Mesenchymal stem cell (in vitro differentiated cells and primary cell): ENCODE measurements around the gene GNA15.

Experiments used
- DNase-seq: peaks from one replicate; pipeline ENCODE4 v3.0.0-alpha.2; 2013
- H2AFZ ChIP-seq: one replicate; pipeline ENCODE4 v1.6.1; 2013; ENCODE audit warnings: low read depth, mild to moderate bottlenecking, control low read depth, inconsistent platforms, low read length, moderate library complexity
- H2AK5ac ChIP-seq: 2 replicates; pipeline ENCODE4 v1.6.1; 2013; ENCODE audit warnings: low read length, moderate library complexity, mild to moderate bottlenecking, inconsistent platforms; ENCODE audit not compliant: severe bottlenecking
- H2BK120ac ChIP-seq: one replicate; pipeline ENCODE4 v1.6.1; 2013; ENCODE audit warnings: low read depth, mild to moderate bottlenecking, inconsistent platforms, low read length, moderate library complexity
- H2BK12ac ChIP-seq, 2 experiments: one replicate each; pipeline ENCODE4 v1.6.1; 2013; ENCODE audit warnings: inconsistent platforms in 2 of 2, low read length in 2 of 2, mild to moderate bottlenecking in 2 of 2, moderate library complexity in 2 of 2, control low read depth in 1 of 2
- H2BK15ac ChIP-seq: one replicate; pipeline ENCODE4 v1.6.1; 2013; ENCODE audit warnings: mild to moderate bottlenecking, low read depth, inconsistent platforms; ENCODE audit not compliant: poor library complexity, severe bottlenecking
- H2BK5ac ChIP-seq: 2 replicates; pipeline ENCODE4 v1.6.1; 2013; ENCODE audit warnings: low read depth, mild to moderate bottlenecking, low read length, control low read depth, inconsistent platforms; ENCODE audit not compliant: poor library complexity, severe bottlenecking
- H3K14ac ChIP-seq, 2 experiments: one replicate each; pipeline ENCODE4 v1.6.1; 2013; ENCODE audit warnings: inconsistent platforms in 2 of 2, low read length in 2 of 2, control low read depth in 1 of 2, mild to moderate bottlenecking in 1 of 2, moderate library complexity in 1 of 2
- H3K18ac ChIP-seq, 2 experiments: one replicate each; pipeline ENCODE4 v1.6.1; 2013; ENCODE audit warnings: inconsistent platforms in 2 of 2, low read length in 2 of 2, control low read depth in 1 of 2, low read depth in 1 of 2, mild to moderate bottlenecking in 1 of 2
- H3K23ac ChIP-seq, 2 experiments: one replicate each; pipeline ENCODE4 v1.6.1; 2013; ENCODE audit warnings: inconsistent platforms in 2 of 2, low read length in 2 of 2, mild to moderate bottlenecking in 2 of 2, moderate library complexity in 2 of 2, control low read depth in 1 of 2
- H3K27ac ChIP-seq: 2 replicates; pipeline ENCODE4 v1.5.1; 2013; ENCODE audit warnings: mild to moderate bottlenecking, moderate library complexity, low read length, control low read depth, inconsistent platforms; ENCODE audit not compliant: poor library complexity, severe bottlenecking
- H3K27me3 ChIP-seq, 2 experiments: 2 replicates each; pipeline versions ENCODE4 v1.6.1 to v1.7.0; 2013; ENCODE audit warnings: low read length in 2 of 2, mild to moderate bottlenecking in 2 of 2, moderate library complexity in 2 of 2, control low read depth in 1 of 2, inconsistent platforms in 1 of 2; ENCODE audit not compliant: control insufficient read depth in 1 of 2, insufficient read depth in 1 of 2
- H3K36me3 ChIP-seq, 2 experiments: 2 replicates each; pipeline versions ENCODE4 v1.6.1 to v1.7.0; 2013; ENCODE audit warnings: low read length in 2 of 2, control low read depth in 1 of 2, inconsistent platforms in 1 of 2, low read depth in 1 of 2, mild to moderate bottlenecking in 1 of 2; ENCODE audit not compliant: insufficient read depth in 2 of 2, control insufficient read depth in 1 of 2
- H3K4ac ChIP-seq, 2 experiments: one replicate each; pipeline ENCODE4 v1.6.1; 2013; ENCODE audit warnings: inconsistent platforms in 2 of 2, low read length in 2 of 2, mild to moderate bottlenecking in 2 of 2, moderate library complexity in 2 of 2, control low read depth in 1 of 2, low read depth in 1 of 2
- H3K4me1 ChIP-seq: 2 replicates; pipeline ENCODE4 v1.6.1; 2013; ENCODE audit warnings: low read depth, low read length, control low read depth; ENCODE audit not compliant: control insufficient read depth, insufficient read depth
- H3K4me2 ChIP-seq: 2 replicates; pipeline ENCODE4 v1.6.1; 2013; ENCODE audit warnings: low read length, mild to moderate bottlenecking, inconsistent platforms; ENCODE audit not compliant: poor library complexity, severe bottlenecking
- H3K4me3 ChIP-seq, 2 experiments: 2 replicates each; pipeline versions ENCODE4 v1.5.1 to v1.7.0; 2013; ENCODE audit warnings: low read length in 2 of 2, mild to moderate bottlenecking in 2 of 2, control low read depth in 1 of 2, low read depth in 1 of 2; ENCODE audit not compliant: insufficient read depth in 1 of 2
- H3K79me1 ChIP-seq: replicated peaks from 2 replicates; pipeline ENCODE4 v1.6.1; 2013; ENCODE audit warnings: mild to moderate bottlenecking, control low read depth, low read length, inconsistent platforms; ENCODE audit not compliant: poor library complexity, severe bottlenecking
- H3K9ac ChIP-seq: 2 replicates; pipeline ENCODE4 v1.7.0; 2013; ENCODE audit warnings: mild to moderate bottlenecking, low read length, moderate library complexity
- H3K9me3 ChIP-seq: 2 replicates; pipeline ENCODE4 v1.7.0; 2013; ENCODE audit warnings: mild to moderate bottlenecking, low read length; ENCODE audit not compliant: control insufficient read depth
- H4K8ac ChIP-seq: one replicate; pipeline ENCODE4 v1.6.1; 2013; ENCODE audit warnings: inconsistent platforms, mild to moderate bottlenecking, low read length, moderate library complexity
- H4K91ac ChIP-seq: one replicate; pipeline ENCODE4 v1.6.1; 2013; ENCODE audit warnings: mild to moderate bottlenecking, low read length, inconsistent platforms
- WGBS: methylation state at CpG from one replicate; pipeline ENCODE4 v1.1.7; 2013; ENCODE audit warnings: mixed read lengths; 5-methylcytosine and 5-hydroxymethylcytosine counted together

The GNA15 gene

DNA sequence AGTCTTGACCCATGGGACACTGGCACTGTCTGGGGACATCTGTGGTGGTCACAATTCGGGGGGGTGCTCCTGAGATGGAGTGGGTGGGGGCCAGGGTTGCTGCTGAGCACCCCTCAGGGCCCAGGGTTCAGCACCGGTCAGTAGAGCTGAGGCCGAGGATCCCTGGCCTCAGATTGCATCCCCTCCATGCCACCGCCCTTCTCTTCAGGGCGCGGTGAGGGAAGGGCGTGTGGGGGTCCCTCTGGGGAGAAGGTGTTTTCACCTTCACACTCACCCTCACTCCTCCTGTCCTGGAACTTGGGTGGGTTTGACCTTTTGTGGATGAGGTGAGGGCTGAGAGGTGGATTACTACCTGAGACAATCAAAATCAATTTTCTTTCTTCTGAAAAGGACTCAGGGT lies 28.2 kb upstream of the GNA15 start:
- H3K14ac ChIP-seq, result no peak overlapping the region
- no peak overlapping the region for H2BK12ac ChIP-seq
- no peak overlapping the region for H2BK15ac ChIP-seq
- no peak overlapping the region for H3K4me3 ChIP-seq
- WGBS, result 72% methylated on average over 2 of the region's 7 CpGs
- H3K9ac ChIP-seq, result no peak overlapping the region
- peaks cover 41% of the 10 kb centered on the region for H3K4me1 ChIP-seq
- no peak overlapping the region for H3K4me2 ChIP-seq
- no peak for DNase-seq
- H3K18ac ChIP-seq, result no peak overlapping the region
- no peaks in the 10 kb centered on the region for H3K9me3 ChIP-seq
- peaks cover 9 to 39% of the 10 kb centered on the region in 2 experiments for H3K36me3 ChIP-seq
- H3K23ac ChIP-seq, result no peak overlapping the region
- H2AK5ac ChIP-seq, result no peak overlapping the region
- no peak overlapping the region for H2BK120ac ChIP-seq
- no peak overlapping the region for H4K91ac ChIP-seq
- H4K8ac ChIP-seq, result no peak overlapping the region
- H2BK5ac ChIP-seq, result no peak overlapping the region
- H2AFZ ChIP-seq, result no peak overlapping the region
- H3K79me1 ChIP-seq, result peaks cover 30% of the 10 kb centered on the region
- no peak overlapping the region for H3K4ac ChIP-seq
- no peak overlapping the region for H3K27ac ChIP-seq
- H3K27me3 ChIP-seq, result no peaks in the 10 kb centered on the region

DNA sequence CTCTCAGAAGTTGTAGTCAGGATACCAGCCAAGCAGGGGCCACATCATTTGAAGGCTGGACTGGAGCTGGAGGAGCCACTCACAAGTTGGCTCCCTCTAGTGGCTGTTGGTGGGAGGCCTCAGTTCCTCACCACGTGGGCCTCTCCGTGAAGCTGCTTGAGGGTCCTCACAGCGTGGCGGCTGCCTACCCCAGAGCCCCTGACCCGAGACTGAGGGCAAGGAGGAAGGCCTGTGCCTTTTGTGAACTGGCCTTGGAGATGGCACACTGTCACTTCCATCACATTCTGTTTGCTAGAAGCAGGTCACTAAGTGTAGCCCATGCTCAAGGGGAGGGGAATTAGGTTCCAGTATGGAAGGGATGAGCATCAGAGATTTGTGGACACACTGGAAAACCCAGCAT lies 27.1 kb upstream of the GNA15 start:
- Histone ChIP-seq H3K23ac (no peak overlapping the region), H3K14ac (no peak overlapping the region), H3K4ac (no peak overlapping the region), H3K36me3 (peaks cover 9 to 48% of the 10 kb centered on the region in 2 experiments), H3K18ac (no peak overlapping the region), H2BK15ac (no peak overlapping the region), H4K91ac (no peak overlapping the region), H3K4me1 (peaks cover 37% of the 10 kb centered on the region), H3K4me2 (no peak overlapping the region), H2AK5ac (no peak overlapping the region), H4K8ac (no peak overlapping the region), H3K27me3 (no peaks in the 10 kb centered on the region), H2BK12ac (no peak overlapping the region), H2AFZ (no peak overlapping the region), H3K4me3 (no peak overlapping the region), H2BK120ac (no peak overlapping the region), H3K79me1 (peaks cover 34% of the 10 kb centered on the region), H3K9ac (no peak overlapping the region), H3K27ac (no peak overlapping the region), H2BK5ac (no peak overlapping the region), H3K9me3 (no peaks in the 10 kb centered on the region)
- DNase-seq, result peak; percentile 69
- WGBS, result 21% methylated on average over 5 of the region's 5 CpGs

DNA sequence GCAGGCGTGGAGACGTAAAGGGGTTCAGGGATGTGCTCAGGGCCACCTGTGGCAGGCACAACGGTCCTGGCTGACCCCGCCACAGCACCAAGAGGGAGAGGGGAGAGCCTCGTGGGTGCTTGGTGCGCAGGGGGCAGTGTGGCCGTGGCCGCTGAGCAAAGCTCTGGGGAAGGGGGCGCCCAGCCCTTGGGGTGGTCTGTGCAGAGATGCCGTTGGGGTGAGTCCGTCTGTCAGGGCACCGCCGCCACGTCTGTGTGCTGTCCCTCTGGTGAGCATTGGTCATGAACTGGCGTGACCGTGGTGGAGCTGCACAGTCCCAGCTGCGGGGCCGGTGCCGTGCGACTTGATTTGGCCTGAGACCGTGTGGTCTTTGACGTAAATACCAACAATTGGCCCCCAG lies 26.3 kb upstream of the GNA15 start:
- no peak overlapping the region for H2BK5ac ChIP-seq
- H2BK12ac ChIP-seq, result no peak overlapping the region
- H2BK120ac ChIP-seq, result no peak overlapping the region
- no peak overlapping the region for H3K4ac ChIP-seq
- H3K9ac ChIP-seq, result no peak overlapping the region
- no peak overlapping the region for H3K4me3 ChIP-seq
- H4K91ac ChIP-seq, result no peak overlapping the region
- no peak overlapping the region for H2AFZ ChIP-seq
- no peak overlapping the region for H3K27ac ChIP-seq
- no peak for DNase-seq
- H3K9me3 ChIP-seq, result no peaks in the 10 kb centered on the region
- no peak overlapping the region for H2AK5ac ChIP-seq
- H3K18ac ChIP-seq, result no peak overlapping the region
- peaks cover 30% of the 10 kb centered on the region for H3K4me1 ChIP-seq
- H3K14ac ChIP-seq, result no peak overlapping the region
- no peak overlapping the region for H3K4me2 ChIP-seq
- H3K27me3 ChIP-seq, result no peaks in the 10 kb centered on the region
- peaks cover 37% of the 10 kb centered on the region for H3K79me1 ChIP-seq
- 96% methylated on average over 22 of the region's 22 CpGs for WGBS
- H4K8ac ChIP-seq, result no peak overlapping the region
- H2BK15ac ChIP-seq, result no peak overlapping the region
- peaks cover 9 to 55% of the 10 kb centered on the region in 2 experiments for H3K36me3 ChIP-seq
- no peak overlapping the region for H3K23ac ChIP-seq

DNA sequence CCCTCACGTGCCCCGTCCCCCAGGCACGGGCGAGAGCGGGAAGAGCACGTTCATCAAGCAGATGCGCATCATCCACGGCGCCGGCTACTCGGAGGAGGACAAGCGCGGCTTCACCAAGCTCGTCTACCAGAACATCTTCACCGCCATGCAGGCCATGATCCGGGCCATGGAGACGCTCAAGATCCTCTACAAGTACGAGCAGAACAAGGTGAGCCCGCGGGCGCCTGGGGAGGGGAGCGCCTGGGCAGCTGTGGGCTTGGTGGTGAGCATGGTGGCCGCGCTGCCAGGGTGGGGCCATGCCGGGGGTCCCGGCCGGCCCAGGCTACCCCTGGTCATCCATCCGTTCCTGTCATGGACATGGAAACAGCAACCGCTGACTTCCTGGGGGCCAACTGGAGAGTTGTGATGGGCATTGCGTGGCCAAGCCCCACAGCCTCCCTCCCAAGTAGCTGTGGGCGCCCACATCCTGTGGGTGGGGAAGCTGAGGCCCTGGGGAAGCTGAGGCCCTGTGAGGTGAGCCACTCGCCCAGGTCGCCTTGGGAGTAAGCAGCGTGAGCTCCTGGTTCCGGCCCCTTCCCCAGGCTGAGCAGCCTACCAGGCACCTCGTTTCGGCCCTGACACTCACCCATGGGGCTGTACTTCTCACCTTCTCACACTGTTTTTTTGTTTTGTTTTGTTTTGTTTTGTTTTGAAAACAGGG lies 25.6 kb upstream of the GNA15 start:
- 98% methylated on average over 33 of the region's 37 CpGs for WGBS
- Histone ChIP-seq H3K18ac (no peak overlapping the region), H2AK5ac (no peak overlapping the region)

More for the DNA sequence above, 25.6 kb upstream of the GNA15 start:
- Histone ChIP-seq H3K36me3 (peaks cover 9 to 58% of the 10 kb centered on the region in 2 experiments), H3K4ac (no peak overlapping the region), H3K9ac (no peak overlapping the region), H2AFZ (no peak overlapping the region), H4K8ac (no peak overlapping the region), H2BK120ac (no peak overlapping the region), H3K79me1 (peaks cover 45% of the 10 kb centered on the region), H3K23ac (no peak overlapping the region), H3K27me3 (no peaks in the 10 kb centered on the region), H3K14ac (no peak overlapping the region), H2BK5ac (no peak overlapping the region), H3K4me3 (no peak overlapping the region), H3K4me1 (peaks cover 27% of the 10 kb centered on the region), H4K91ac (peak overlapping the region; percentile 7), H2BK15ac (no peak overlapping the region), H3K9me3 (no peaks in the 10 kb centered on the region), H3K4me2 (no peak overlapping the region), H3K27ac (no peak overlapping the region), H2BK12ac (no peak overlapping the region)
- DNase-seq, result no peak
